Activated CD8-positive, alpha-beta memory T cell treated with anti-CD3 and anti-CD28 coated beads for 48 hours (primary cell): ENCODE results near the gene ZCWPW2.

Source experiments
- DNase-seq, 3 experiments: peaks; one replicate each; pipeline ENCODE4 v3.0.0-alpha.2; 2020; ENCODE audit warnings: low read depth in 2 of 3, low spot score in 2 of 3

Gene ZCWPW2

DNA sequence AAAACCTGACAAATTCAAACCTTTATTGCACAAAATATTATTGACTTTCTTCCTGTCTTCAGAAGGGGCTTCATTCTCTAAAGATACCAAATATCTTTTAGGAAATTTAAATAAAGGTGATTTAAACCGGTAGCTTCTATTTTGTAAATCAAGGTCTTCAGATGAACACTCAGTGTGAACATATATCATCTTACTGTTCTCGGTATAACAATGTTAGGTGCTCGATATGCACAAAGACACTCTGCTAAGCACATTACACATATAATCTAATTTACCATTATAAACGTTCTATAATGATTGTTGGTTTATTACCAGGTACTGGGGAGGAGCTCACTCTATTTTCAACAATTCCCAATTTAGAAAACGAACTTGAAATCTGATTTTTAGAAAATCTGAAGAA is 225.5 kb downstream of the ZCWPW2 start:
- DNase-seq, result no peak

DNA sequence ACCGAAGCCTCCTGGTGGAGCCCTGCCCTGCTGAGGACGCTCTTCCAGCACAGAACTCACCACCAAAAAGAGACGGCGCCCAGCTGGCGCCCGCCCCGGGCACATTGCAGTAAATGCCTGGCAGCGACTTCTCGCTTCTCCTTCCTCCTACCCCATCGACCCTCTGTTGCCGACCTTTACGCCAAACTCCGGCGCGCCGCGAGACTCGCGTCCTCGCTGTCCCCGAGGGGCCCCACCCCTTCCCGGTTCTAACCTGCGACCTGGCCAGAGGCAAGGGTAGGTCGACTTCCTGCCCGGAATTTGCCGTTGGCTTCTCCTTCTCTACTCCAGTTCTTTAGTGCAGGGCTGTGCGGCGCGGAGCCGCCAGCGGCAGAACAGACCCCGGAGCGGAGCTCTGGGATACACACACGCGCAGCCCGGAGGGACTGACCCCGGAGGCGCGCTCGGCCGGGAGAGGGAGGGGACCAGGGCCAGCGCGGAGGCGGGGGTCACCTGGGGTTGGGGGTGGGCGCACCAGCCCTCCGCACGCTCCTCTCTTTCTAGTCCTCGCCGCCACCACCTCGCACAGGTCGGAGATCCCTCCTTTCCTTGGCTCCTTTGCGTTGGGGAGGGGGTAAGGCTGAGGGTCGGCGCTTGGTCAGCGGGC is 226.7 kb downstream of the ZCWPW2 start:
- no peak for DNase-seq
